GM18867 (cell line): ENCODE data around the gene VIL1.

ENCODE experiments used
- ATAC-seq: cut with Tn5 transposase; IDR thresholded peaks from one replicate; pipeline ENCODE4 v1.9.1; 2021; ENCODE audit warnings: mild to moderate bottlenecking, moderate library complexity; ENCODE audit not compliant: unreplicated experiment

VIL1 gene

DNA sequence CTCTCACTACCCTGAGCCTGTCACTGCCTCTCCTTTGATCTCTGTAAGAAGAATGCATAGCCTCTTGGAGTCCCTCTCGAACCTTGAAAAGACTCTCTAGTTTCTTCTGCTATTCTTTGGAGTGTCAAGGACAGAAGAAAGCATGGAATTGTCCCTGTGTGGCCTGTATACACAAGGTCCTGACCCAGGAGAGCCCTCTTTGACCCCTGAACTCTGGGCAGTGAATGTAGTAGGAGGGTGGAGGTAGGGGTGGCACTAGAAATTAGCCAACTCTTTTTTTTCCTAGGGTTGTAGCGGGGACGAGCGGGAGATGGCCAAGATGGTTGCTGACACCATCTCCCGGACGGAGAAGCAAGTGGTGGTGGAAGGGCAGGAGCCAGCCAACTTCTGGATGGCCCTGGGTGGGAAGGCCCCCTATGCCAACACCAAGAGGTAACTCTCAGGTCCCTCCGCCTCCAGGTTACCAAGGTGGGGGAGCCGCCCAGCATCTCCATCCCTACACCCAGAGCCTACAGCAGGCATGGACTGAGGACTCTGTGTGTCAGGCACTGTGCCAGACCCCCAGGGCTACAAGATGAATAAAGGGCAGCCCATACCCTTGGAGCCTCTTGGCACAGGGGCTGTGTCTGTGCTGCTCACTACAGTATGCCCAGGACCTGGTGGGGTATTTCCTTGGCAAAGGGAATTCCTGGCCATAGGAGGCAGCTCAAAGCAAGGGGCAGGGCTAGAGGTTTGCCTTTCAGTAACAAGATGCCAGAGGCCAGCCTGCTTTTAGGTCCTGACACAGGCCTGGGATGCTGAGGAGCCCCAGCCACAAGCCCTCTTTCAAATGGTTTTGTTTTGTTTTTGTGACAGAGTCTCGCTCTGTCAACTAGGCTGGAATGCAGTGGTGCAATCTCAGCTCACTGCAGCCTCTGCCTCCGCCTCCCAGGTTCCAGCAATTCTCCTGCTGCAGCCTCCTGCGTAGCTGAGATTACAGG, 16.4 kb downstream of the VIL1 start:
- no peak for ATAC-seq

- no peak for ATAC-seq
Observed at GRCh38 chr2:218436992-218437391, 18.1 kb downstream of the VIL1 start.

- no peak for ATAC-seq
Observed at GRCh38 chr2:218437969-218438368, 19.0 kb downstream of the VIL1 start.

DNA sequence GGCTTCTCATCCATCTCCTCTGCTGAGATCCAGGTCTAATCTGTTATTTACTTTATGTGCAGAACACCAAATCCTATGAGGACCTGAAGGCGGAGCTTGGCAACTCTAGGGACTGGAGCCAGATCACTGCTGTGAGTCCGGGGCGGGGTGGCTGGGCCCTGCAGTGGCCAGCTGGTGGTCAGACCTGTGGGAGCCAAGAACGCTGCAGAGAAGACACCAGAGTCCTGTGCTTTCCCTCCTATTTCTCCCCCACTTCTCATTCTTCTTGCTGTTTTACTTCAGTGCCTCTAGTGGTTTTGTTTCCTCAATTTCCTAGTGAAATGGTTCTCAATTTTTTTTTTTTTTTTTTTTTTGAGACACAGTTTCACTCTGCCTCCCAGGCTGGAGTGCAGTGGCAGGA, 19.7 kb downstream of the VIL1 start:
- no peak for ATAC-seq

GRCh38 chr2:218444692-218445357, 25.9 kb downstream of the VIL1 start:
- ATAC-seq, result no peak

DNA sequence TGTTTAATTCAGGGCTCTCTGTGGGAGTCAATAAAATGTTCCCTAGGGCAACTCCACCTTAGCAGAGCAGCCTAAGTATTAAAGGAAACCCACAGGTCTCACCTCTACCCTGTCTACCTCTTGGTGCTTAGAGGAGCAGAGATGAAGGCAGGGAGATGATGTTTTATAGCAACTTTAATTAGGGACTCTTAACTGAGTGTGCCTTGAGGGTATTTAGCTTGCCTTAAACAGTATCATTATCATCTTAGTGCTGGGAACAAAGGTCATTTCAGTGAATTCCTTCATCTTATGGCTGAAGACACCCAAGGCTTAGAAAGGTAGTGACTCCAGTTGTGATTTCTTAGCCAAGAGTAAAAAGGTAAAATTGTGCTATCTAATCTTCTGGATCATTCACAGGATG, 26.7 kb downstream of the VIL1 start:
- no peak for ATAC-seq

DNA sequence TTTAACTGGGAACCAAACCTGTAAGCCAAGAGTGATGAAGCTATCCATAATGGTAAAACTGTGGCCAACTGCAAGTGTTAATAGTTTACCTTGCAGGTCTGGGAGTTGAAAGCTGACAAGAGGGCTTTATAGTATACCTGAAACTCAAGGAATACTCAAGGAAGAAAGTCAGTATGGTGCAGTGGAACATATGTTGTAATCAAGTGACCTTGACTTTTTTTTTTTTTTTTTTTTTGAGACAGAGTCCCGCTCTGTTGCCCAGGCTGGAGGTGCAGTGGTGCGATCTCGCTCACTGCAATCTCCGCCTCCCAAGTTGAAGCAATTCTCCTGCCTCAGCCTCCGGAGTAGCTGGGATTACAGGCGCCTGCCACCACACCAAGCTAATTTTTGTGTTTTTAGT, 27.6 kb downstream of the VIL1 start:
- ATAC-seq, result no peak

GRCh38 chr2:218447072-218447471, 28.1 kb downstream of the VIL1 start:
- no peak for ATAC-seq

- ATAC-seq, result no peak
Observed at GRCh38 chr2:218448934-218449333, 30.0 kb downstream of the VIL1 start.

GRCh38 chr2:218452079-218452478, 33.2 kb downstream of the VIL1 start:
- no peak for ATAC-seq

DNA sequence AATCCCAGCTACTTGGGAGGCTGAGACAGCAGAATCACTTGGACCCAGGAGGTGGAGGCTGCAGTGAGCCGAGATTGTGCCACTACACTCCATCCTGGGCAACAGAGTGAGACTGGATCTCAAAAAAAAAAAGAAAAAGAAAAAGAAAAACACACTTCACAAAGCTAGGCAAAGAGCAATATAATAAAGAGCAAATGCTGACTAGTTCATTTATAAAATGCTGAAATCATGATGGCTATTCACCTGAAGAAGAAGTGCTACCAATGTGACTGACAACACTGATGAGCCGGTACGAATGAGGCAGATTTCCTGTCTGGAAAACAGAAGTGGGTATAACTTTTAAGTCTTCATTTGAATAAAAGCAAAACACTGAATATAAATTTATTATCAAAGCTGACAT, 37.9 kb downstream of the VIL1 start:
- ATAC-seq, result no peak

GRCh38 chr2:218458598-218458997, 39.7 kb downstream of the VIL1 start:
- ATAC-seq, result no peak

DNA sequence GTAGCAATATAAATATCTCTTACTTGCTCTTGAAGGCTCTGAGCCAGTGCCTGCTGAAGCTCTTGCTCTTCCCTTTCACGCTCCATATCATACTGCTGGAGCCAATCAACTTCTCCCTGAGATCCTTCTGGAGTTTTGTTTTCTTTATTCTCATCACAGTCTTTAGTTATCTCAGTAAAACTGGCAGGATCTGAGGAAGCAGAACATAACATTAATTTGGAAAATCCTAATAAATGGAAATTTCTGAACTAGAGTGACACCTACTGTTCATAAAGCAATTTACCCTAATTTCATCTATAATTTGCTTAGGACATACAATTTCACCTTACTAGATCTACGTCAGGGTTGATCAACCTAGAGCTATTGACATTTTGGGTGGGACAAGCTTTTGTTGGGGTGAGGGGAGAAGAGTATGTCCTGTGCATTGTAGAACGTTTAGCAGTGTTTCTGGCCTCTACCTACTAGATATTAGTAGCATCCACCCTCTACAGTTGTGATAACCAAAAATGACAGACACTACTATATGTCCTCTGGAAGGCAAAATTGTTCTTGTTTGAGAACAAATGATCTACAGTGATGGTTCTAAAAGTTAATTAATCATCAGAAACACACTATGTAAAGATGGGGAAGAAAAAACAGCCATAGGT, 47.2 kb downstream of the VIL1 start:
- no peak for ATAC-seq

- ATAC-seq, result no peak
Observed at GRCh38 chr2:218470448-218470847, 51.5 kb downstream of the VIL1 start.

DNA sequence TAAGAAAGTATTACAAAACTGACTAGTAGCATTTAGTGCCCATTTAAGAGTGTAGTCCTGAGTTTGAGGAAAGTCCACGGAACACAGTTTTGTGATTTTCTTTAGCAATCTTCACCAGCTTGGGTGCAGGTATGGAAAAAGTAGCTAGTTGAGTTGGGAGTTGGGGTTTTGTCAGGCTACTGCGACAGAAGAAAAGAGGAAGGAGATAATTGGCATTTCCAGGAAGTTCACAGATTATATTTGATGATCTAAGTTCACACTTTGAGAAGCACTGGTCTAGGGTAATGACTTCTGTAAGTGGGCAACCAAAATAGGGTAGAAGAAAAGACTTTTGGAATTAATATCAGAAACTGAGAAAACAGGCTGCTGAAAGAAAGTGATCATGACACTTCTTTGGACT, 52.1 kb downstream of the VIL1 start:
- no peak for ATAC-seq

DNA sequence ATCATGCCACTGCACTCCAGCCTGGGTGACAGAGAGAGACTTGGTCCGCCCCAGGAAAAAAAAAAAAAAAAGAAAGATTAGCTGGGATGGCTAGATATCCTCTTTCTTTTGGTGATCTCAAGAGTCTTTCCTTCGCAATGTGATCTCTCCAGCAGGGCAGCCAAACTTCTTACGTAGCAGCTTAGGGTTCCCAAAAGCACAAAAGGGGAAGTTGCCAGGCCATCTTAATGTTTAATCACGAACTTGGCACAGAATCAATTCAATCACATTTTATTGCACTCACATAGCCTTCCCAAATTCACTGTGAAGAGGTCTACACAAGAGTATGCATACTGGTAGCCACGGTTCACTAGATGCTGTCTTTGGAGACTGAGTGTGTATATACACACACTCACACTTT, 53.1 kb downstream of the VIL1 start:
- ATAC-seq, result no peak

- no peak for ATAC-seq
Observed at GRCh38 chr2:218472988-218473387, 54.1 kb downstream of the VIL1 start.

GRCh38 chr2:218474527-218474926, 55.6 kb downstream of the VIL1 start:
- ATAC-seq, result no peak

GRCh38 chr2:218476676-218477075, 57.8 kb downstream of the VIL1 start:
- no peak for ATAC-seq

GRCh38 chr2:218477247-218477646, 58.3 kb downstream of the VIL1 start:
- ATAC-seq, result no peak

GRCh38 chr2:218478544-218478943, 59.6 kb downstream of the VIL1 start:
- ATAC-seq, result no peak

GRCh38 chr2:218479595-218479994, 60.7 kb downstream of the VIL1 start:
- ATAC-seq, result no peak
